Skeletal muscle satellite cell (primary cell): ENCODE measurements around the gene GAL3ST2.

Experiments used
- H3K27me3 ChIP-seq: 2 replicates; pipeline ENCODE4 v1.7.0; 2013; ENCODE audit warnings: low read length; ENCODE audit not compliant: control insufficient read depth, insufficient read depth
- H3K36me3 ChIP-seq: 2 replicates; pipeline ENCODE4 v1.7.0; 2013; ENCODE audit warnings: mild to moderate bottlenecking, control low read depth, low read length; ENCODE audit not compliant: insufficient read depth
- H3K4me1 ChIP-seq: 2 replicates; pipeline ENCODE4 v1.7.0; 2013; ENCODE audit warnings: low read length; ENCODE audit not compliant: control insufficient read depth, insufficient read depth
- H3K4me2 ChIP-seq: 2 replicates; pipeline ENCODE4 v1.7.0; 2013; ENCODE audit warnings: mild to moderate bottlenecking, low read length
- H3K4me3 ChIP-seq: 2 replicates; pipeline ENCODE4 v1.7.0; 2013; ENCODE audit warnings: low read length
- H3K9ac ChIP-seq: 2 replicates; pipeline ENCODE4 v1.7.0; 2013; ENCODE audit warnings: mild to moderate bottlenecking, low read depth, low read length, moderate library complexity
- H3K9me3 ChIP-seq: replicated peaks from 2 replicates; pipeline ENCODE4 v1.7.0; 2013; ENCODE audit warnings: mild to moderate bottlenecking, control low read depth, low read length

Gene GAL3ST2

DNA sequence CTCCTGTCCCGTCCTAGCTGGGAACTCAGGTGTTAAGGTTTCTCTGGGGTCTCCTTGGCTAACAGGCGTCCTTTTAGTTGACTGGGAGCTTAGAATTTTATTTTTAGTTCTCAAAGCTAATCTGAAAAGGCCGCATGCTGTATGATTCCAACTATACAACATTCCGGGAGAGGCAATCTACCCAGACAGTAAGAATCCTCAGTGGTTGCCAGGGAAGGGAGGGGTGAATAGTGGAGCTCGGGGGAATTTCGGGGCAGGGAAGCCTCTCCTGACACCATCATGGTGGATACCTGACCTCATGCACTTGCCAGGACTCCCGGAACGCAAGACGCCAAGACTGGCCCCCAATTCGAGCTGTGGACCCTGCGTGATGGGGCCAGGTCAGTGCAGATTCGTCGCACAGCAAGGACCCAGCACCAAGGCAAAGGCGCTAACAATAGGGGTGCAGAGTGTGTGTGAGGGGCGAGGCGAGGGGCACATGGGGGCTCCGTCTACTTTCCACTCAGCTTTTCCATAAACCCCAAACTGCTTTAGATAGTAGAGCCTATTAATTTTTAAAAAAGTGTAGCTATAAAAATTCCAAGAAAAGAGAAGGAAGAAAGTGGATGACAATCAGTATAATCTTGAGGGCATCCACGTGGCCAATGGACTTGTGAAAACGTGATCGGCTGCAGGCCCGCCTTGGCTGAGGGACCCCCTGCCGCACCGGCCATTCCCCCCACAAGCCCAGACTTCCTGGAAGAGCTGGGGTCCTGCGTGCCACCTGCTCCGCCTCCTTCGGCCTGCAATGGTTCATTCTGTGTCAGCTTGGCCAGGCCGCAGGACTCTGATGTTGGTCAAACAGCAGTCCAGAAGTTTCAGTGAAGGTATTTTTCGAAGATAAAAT, 64.8 kb downstream of the GAL3ST2 start:
- Histone ChIP-seq H3K9me3 (no peaks in the 10 kb centered on the region), H3K4me3 (no peak overlapping the region), H3K4me2 (no peak overlapping the region), H3K27me3 (peaks cover 33% of the 10 kb centered on the region), H3K4me1 (peaks cover 8% of the 10 kb centered on the region), H3K36me3 (no peaks in the 10 kb centered on the region), H3K9ac (no peak overlapping the region)

GRCh38 chr2:241842067-241842415, 65.4 kb downstream of the GAL3ST2 start:
- peaks cover 27% of the 10 kb centered on the region for H3K27me3 ChIP-seq
- H3K4me3 ChIP-seq, result no peak overlapping the region
- H3K9ac ChIP-seq, result no peak overlapping the region
- no peaks in the 10 kb centered on the region for H3K36me3 ChIP-seq
- no peaks in the 10 kb centered on the region for H3K9me3 ChIP-seq
- H3K4me2 ChIP-seq, result no peak overlapping the region
- H3K4me1 ChIP-seq, result peaks cover 8% of the 10 kb centered on the region

DNA sequence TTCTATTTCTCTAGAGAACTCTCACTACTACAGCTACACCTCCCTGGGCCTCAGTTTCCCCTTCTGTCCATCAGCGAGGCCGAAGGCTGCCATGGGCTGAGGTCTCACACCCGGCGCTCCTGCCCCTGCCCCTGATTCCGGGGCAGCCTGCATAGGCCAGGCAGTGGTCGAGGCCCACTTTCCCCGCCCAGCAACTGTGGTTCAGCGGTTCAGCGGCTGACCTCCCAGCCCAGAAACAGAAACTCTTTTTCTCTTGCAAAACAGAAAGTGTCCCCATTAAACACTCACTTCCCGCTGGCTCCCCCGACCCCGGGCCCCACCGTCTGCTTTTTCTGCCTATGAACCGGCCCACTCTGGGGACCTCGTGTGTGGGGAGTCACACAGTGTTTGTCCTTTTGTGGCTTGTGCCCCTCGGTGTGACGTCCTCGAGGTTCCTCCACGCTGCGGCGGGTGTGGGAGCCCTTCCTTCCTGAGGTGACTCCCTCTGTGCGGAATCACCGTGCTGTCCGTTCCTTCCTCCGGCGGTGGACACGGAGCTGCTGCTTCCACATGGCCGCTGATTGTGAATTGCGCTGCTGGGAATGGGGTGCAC, 66.1 kb downstream of the GAL3ST2 start:
- H3K36me3 ChIP-seq, result no peaks in the 10 kb centered on the region
- H3K4me2 ChIP-seq, result no peak overlapping the region
- H3K9me3 ChIP-seq, result no peaks in the 10 kb centered on the region
- peaks cover 8% of the 10 kb centered on the region for H3K4me1 ChIP-seq
- H3K4me3 ChIP-seq, result no peak overlapping the region
- peaks cover 20% of the 10 kb centered on the region for H3K27me3 ChIP-seq
- H3K9ac ChIP-seq, result no peak overlapping the region

DNA sequence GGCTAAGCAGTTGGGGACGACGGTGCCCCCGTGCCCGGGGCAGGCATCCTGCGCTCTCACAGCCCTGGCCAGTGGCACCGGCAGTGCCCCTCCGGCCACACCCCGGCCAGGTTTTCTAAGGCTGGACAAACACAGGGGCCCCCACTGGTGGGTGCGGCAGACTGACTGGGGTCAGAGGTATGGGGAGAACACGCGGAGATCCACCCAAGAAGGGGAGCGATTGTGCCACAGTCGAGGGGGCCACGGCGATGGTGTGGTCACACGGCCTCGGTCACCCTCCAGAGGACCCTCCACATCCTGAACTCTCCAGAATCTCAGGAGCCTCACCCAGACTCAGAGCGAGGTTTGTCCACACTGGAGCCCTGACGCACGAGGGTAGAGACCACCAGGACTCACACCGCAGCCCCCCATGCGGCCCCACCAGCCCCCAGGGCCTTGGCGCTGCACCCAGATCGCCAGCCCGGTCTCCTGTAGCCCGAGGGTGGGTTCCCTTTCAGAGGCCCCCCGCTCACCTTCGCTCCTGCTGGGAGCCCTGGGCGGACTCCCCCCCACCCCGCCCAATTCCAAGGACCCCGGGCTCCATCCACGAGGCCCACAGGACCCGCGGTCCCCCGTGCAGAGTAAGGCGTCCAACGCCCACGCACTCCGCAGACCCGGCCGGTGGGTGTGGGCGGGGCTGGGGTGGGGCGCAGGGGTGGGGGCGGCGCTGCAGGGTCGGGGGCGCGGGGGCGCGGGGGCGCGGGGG, 66.9 kb downstream of the GAL3ST2 start:
- Histone ChIP-seq H3K9ac (no peak overlapping the region), H3K36me3 (no peaks in the 10 kb centered on the region), H3K4me2 (no peak overlapping the region), H3K4me3 (no peak overlapping the region), H3K9me3 (no peaks in the 10 kb centered on the region), H3K27me3 (peaks cover 12% of the 10 kb centered on the region), H3K4me1 (peaks cover 8% of the 10 kb centered on the region)

DNA sequence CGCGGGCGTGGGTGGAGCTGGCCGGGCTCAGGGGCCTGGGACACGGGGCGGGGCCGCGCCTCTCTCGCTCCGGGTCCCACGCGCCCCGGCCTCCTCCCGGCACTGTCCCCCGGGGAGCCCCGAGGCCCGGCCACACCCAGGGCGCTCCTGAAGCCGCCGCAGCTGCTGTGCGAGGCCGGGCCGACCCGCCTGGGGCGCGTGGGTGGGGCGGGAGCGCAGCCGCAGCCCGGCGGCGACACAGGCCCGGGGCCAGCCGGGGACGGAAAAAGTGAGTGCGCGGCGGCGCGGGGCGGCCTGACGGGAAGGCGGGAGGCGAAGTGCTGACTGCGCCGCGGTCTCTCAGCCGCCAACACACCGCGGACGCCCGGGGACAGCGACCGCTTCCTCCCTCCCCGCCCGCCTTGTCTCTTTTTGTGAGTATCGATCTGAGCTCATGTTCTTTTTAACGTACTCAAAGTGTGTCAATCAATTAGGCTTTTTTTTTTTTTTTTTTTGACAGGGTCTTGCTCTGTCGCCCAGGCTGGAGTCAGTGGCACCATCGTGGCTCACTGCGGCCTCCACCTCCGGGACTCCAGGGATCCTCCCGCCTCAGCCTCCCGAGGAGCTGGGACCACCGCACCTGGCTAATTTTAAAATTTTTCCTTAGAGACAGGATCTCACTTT, 67.6 kb downstream of the GAL3ST2 start:
- Histone ChIP-seq H3K27me3 (peaks cover 9% of the 10 kb centered on the region), H3K4me1 (peaks cover 8% of the 10 kb centered on the region), H3K9ac (peak overlapping the region; percentile 73), H3K4me3 (peak overlapping the region; percentile 63), H3K36me3 (no peaks in the 10 kb centered on the region), H3K9me3 (no peaks in the 10 kb centered on the region), H3K4me2 (peak overlapping the region; percentile 83)

DNA sequence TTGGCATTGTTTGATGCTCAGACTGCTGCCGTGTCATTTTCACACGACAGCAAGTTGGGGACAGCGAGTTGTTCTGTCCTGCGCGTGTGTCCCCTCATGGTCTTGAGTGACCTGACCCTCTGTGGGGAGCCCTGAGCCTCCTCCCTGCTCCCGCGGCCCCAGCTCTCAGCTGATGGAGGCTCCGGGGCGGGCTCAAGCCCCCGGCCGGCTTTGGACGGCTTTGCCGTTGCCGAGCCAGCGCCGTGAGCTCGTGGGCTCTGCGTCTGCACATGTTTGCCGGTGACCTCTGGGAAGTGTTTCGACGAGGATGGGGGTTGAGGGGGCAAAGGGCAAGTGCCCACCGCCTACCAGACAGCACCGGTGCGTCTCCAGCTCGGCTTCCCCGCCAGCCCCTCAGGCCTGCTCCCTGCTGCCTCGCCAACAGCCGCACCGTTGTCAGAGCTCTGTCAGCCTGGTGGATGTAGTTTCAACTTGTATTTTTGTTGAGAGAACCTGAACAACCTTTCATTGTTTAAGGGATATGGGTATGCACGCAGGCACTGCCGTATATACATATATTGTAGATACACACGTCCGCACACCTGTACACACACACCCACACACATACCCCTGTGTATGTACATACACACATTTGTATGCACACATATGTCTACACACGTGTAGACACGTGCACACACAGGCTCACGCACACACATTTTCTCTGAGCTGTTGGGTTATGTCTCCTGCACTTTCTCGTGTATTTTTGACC, 68.4 kb downstream of the GAL3ST2 start:
- Histone ChIP-seq H3K36me3 (no peaks in the 10 kb centered on the region), H3K9ac (peak overlapping the region; percentile 73), H3K4me2 (peak overlapping the region; percentile 83), H3K27me3 (peaks cover 6% of the 10 kb centered on the region), H3K4me1 (peaks cover 8% of the 10 kb centered on the region), H3K9me3 (no peaks in the 10 kb centered on the region), H3K4me3 (no peak overlapping the region)

DNA sequence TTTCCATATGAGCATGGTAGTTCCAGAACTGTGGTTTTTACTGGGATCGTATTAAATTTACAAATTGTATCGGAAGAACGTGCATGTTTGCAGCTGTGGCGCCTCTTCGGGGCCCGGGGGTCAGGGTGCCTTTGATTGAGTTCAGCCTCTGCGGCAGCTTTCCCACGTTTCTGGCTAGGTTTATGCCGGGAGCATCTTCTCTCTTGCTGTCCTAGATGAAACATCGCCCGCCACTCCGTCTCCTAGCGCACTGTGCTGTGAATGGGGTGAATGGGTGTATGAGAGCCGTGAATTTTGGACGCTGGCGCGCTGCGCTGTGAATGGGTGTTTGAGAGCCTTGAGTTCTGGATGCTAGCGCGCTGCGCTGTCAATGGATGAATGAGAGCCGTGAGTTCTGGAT, 69.8 kb downstream of the GAL3ST2 start:
- peaks cover 4% of the 10 kb centered on the region for H3K27me3 ChIP-seq
- no peak overlapping the region for H3K4me3 ChIP-seq
- H3K36me3 ChIP-seq, result no peaks in the 10 kb centered on the region
- H3K9me3 ChIP-seq, result no peaks in the 10 kb centered on the region
- H3K4me1 ChIP-seq, result peaks cover 8% of the 10 kb centered on the region
- no peak overlapping the region for H3K9ac ChIP-seq
- H3K4me2 ChIP-seq, result no peak overlapping the region

DNA sequence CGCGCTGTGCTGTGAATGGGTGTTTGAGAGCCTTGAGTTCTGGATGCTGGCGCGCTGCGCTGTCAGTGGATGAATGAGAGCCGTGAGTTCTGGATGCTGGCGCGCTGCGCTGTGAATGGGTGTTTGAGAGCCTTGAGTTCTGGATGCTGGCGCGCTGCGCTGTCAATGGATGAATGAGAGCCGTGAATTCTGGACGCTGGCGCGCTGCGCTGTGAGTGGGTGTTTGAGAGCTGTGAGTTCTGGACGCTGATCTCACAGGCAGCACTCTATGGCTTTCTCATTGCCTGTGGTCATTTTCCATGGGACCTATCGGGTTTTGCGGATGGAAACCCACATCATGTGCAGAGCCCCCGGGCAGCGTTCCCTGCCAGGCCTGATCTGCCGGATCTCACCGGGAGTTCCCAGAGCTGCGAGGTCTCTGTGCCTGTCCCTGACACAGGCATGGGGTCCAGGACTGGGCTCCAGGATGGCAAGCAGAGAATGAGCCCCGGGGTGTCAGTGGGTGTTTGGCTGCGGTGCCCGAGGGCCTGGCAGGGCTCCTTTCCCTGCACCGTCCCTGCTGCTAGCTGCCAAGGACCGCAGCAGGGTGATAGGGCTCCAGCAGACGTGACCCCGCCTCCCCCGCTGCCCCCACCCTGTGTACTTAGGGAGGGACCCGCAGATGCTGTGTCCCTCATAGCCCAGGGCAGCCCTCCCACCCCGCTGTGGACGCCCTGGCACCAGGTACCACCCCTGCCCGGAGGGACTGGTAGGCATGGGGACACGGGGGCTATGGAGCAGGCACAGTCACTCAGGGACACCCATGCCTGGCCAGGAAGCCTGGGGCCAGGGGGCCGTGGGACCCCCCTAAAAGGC, 72.4 kb downstream of the GAL3ST2 start:
- no peak overlapping the region for H3K9ac ChIP-seq
- no peak overlapping the region for H3K4me3 ChIP-seq
- H3K36me3 ChIP-seq, result no peaks in the 10 kb centered on the region
- peaks cover 4% of the 10 kb centered on the region for H3K27me3 ChIP-seq
- H3K9me3 ChIP-seq, result no peaks in the 10 kb centered on the region
- H3K4me2 ChIP-seq, result no peak overlapping the region
- H3K4me1 ChIP-seq, result peaks cover 15% of the 10 kb centered on the region

DNA sequence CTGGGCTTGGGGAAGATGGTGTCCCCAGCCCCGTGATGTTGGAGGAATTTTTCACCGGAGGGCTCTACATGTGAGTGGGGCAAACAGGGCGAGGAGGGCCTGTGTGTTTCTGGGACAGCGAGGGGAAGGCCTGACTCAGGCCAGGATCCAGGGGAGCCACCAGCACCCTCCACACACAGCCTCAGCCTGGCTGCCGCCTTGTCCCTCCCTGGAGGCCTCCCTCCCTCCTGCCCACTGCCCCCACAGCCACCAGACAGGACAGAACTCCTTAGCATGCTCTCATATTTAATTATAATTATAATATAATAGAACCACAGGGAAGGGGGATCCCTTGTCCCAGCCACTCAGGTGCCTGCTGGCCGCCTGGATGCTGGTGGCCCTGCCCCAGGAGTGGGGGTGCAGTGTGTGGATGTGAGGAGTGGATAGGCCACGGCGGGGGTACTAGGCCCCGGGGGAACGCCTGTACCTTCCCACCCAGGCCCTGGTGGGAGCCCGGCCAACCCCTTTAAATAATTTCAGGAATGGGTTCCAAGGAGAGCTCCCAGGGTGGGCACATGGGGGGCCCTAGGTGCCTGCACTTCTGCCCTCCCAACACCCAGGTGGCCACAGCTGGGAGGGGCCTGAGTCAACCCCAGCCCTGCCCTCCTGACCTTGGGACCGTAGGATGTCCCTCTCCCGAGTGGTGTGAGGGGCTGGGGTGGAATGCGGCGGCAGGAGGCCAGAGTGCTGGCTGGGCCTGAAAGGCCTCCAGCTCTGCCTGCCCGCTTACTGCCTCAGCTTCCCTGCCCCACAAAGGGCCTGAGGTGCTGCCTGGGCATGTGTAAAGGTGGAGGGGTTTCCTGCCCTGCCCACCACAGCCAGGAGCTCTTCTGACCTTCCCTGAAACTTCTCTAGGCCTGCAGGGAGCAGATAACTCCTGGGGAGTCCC, 73.3 kb downstream of the GAL3ST2 start:
- Histone ChIP-seq H3K4me3 (no peak overlapping the region), H3K4me2 (no peak overlapping the region), H3K9ac (no peak overlapping the region), H3K36me3 (no peaks in the 10 kb centered on the region), H3K4me1 (peaks cover 9% of the 10 kb centered on the region), H3K9me3 (no peaks in the 10 kb centered on the region), H3K27me3 (peaks cover 4% of the 10 kb centered on the region)
